Subcutaneous adipose tissue (tissue), 4 donors: Measurements from ENCODE around the gene SFRP5. TPM values are rescaled to one million over a fixed set of nuclear protein-coding genes. Genes with fewer than 3 reads are reported as not detected.

Source experiments
- CTCF ChIP-seq: fragments of 450-650 bp; IDR thresholded peaks from one replicate; pipeline ENCODE4 v1.5.1; 2016; ENCODE audit warnings: low read depth, mild to moderate bottlenecking, control low read depth, antibody characterized with exemption, moderate library complexity
- total RNA-seq, 4 donors: library from RNA; depleted of rRNA; stranded (reverse); fragments of >200 nt; gene quantifications; one replicate each; pipeline ENCODE4 v1.1.0, GENCODE V29; 2016

The SFRP5 gene
- total RNA-seq, 4 donors from 2014 or later: 0.49 to 1.5 TPM; not detected in 2

- no peak for TF ChIP-seq CTCF
Measured at GRCh38 chr10:97763411-97763810, 8.4 kb downstream of the SFRP5 start.

GRCh38 chr10:97762816-97763215 is 9.0 kb downstream of the SFRP5 start:
- TF ChIP-seq CTCF: no peak

- TF ChIP-seq CTCF: no peak
Measured at GRCh38 chr10:97762056-97762455, 9.7 kb downstream of the SFRP5 start.

GRCh38 chr10:97761331-97761865 is 10.4 kb downstream of the SFRP5 start:
- TF ChIP-seq CTCF: no peak

- no peak for TF ChIP-seq CTCF
Measured at GRCh38 chr10:97760461-97761257, 11.1 kb downstream of the SFRP5 start.

GRCh38 chr10:97759946-97760345 is 11.9 kb downstream of the SFRP5 start:
- no peak for TF ChIP-seq CTCF

- no peak for TF ChIP-seq CTCF
Measured at GRCh38 chr10:97759158-97759887, 12.5 kb downstream of the SFRP5 start.
